Measurements from ENCODE around the gene SCAPER.

DNA sequence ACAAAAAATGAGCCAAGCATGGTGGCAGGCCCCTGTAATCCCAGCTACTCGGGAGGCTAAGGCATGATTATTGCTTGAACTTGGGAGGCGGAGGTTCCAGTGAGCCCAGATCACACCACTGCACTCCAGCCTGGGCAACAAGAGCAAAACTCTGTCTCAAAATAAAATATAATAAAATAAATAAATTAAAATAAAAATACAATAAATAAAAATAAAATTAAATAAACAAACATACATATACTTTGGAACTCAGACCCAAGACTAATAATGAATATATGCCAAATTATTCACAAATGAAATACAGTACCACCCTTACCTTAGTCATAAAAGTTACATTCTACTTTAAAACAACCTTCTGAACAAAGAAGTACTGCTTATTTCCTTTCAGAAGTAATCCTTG, 81.8 kb downstream of the SCAPER start:
- TF ChIP-seq, protein P1, sequence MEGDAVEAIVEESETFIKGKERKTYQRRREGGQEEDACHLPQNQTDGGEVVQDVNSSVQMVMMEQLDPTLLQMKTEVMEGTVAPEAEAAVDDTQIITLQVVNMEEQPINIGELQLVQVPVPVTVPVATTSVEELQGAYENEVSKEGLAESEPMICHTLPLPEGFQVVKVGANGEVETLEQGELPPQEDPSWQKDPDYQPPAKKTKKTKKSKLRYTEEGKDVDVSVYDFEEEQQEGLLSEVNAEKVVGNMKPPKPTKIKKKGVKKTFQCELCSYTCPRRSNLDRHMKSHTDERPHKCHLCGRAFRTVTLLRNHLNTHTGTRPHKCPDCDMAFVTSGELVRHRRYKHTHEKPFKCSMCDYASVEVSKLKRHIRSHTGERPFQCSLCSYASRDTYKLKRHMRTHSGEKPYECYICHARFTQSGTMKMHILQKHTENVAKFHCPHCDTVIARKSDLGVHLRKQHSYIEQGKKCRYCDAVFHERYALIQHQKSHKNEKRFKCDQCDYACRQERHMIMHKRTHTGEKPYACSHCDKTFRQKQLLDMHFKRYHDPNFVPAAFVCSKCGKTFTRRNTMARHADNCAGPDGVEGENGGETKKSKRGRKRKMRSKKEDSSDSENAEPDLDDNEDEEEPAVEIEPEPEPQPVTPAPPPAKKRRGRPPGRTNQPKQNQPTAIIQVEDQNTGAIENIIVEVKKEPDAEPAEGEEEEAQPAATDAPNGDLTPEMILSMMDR (conservative IDR thresholded peaks at IDR 0.05; ENCODE audit: low read length), result no peak
- no peak for TF ChIP-seq EZH2phosphoT487 (IDR thresholded peaks at IDR 0.05; ENCODE audit: borderline replicate concordance, low read depth, low read length)

All from OCI-LY7 (cell line).